IMR-90 (cell line): Measurements from ENCODE around the gene GZF1. TPM values are rescaled to one million over a fixed set of nuclear protein-coding genes. Genes with fewer than 3 reads are reported as not detected.
A peak's percentile ranks its signal among the peaks of the same experiment; 100 is the strongest.

Experiments
- ATAC-seq: fragments of 200-7000 bp; cut with Tn5 transposase; 2 replicates; pipeline ENCODE4 v1.9.1; 2020; ENCODE audit warnings: low read depth, mild to moderate bottlenecking, moderate library complexity
- BruUV-seq: library from RNA; stranded (reverse); fragments of 400-500 nt; replicated peaks from 2 replicates; lab custom pipeline; 2021; lab: Mats Ljungman, UMichigan
- CTCF ChIA-PET: fragments of 300-600 bp; formaldehyde crosslinking; extraction: SDS; loops from one replicate; lab custom pipeline; 2021; ENCODE audit warnings: antibody characterized with exemption; lab: Yijun Ruan, JAX
- POLR2A ChIA-PET: fragments of 300-600 bp; sonication (Branson Sonifier 250); formaldehyde crosslinking; loops from one replicate; lab custom pipeline; 2022; ENCODE audit warnings: antibody characterized with exemption; ENCODE audit not compliant: unreplicated experiment; lab: Charles Lee
- DNase-seq: peaks from one replicate; pipeline ENCODE4 v3.0.0; 2013
- H2AFZ ChIP-seq: replicated peaks from 2 replicates; pipeline ENCODE3; 2013; ENCODE audit warnings: low read length, mild to moderate bottlenecking; ENCODE audit not compliant: poor library complexity
- H2AK5ac ChIP-seq: 2 replicates; pipeline ENCODE4 v1.6.1; 2013; ENCODE audit warnings: low read depth, low read length, inconsistent platforms
- H2AK9ac ChIP-seq: replicated peaks from 2 replicates; pipeline ENCODE3; 2013; ENCODE audit warnings: mild to moderate bottlenecking, low read depth, low read length, moderate library complexity; ENCODE audit not compliant: poor library complexity
- H2BK120ac ChIP-seq: 2 replicates; pipeline ENCODE4 v1.6.1; 2013; ENCODE audit warnings: low read depth, low read length, inconsistent platforms
- H2BK15ac ChIP-seq: 3 replicates; pipeline ENCODE4 v1.6.1; 2013; ENCODE audit warnings: low read depth, low read length, inconsistent platforms
- H2BK20ac ChIP-seq: 2 replicates; pipeline ENCODE4 v1.6.1; 2013; ENCODE audit warnings: low read depth, mild to moderate bottlenecking, inconsistent platforms, low read length, moderate library complexity
- H2BK5ac ChIP-seq: 2 replicates; pipeline ENCODE4 v1.6.1; 2013; ENCODE audit warnings: mild to moderate bottlenecking, low read depth, low read length, inconsistent platforms; ENCODE audit not compliant: poor library complexity, severe bottlenecking
- H3K14ac ChIP-seq: replicated peaks from 2 replicates; pipeline ENCODE4 v1.6.1; 2013; ENCODE audit warnings: low read depth, low read length, inconsistent platforms
- H3K18ac ChIP-seq: 2 replicates; pipeline ENCODE4 v1.6.1; 2013; ENCODE audit warnings: low read depth, low read length, control low read depth
- H3K23ac ChIP-seq: 2 replicates; pipeline ENCODE4 v1.6.1; 2013; ENCODE audit warnings: low read depth, low read length, inconsistent platforms
- H3K27ac ChIP-seq: 2 replicates; pipeline ENCODE4 v1.5.1; 2013; ENCODE audit warnings: mild to moderate bottlenecking, control low read depth, low read length; ENCODE audit not compliant: insufficient read depth
- H3K27me3 ChIP-seq: 2 replicates; pipeline ENCODE4 v1.6.1; 2013; ENCODE audit warnings: low read length; ENCODE audit not compliant: control insufficient read depth, insufficient read depth
- H3K36me3 ChIP-seq: 2 replicates; pipeline ENCODE4 v1.6.1; 2013; ENCODE audit warnings: low read length, mixed read lengths; ENCODE audit not compliant: control insufficient read depth, insufficient read depth
- H3K4ac ChIP-seq: 2 replicates; pipeline ENCODE4 v1.6.1; 2013; ENCODE audit warnings: low read depth, low read length, inconsistent platforms
- H3K4me1 ChIP-seq: 2 replicates; pipeline ENCODE4 v1.6.1; 2013; ENCODE audit warnings: low read length, mixed read lengths; ENCODE audit not compliant: control insufficient read depth, insufficient read depth
- H3K4me2 ChIP-seq: 2 replicates; pipeline ENCODE4 v1.6.1; 2013; ENCODE audit warnings: low read depth, mild to moderate bottlenecking, control low read depth, low read length, moderate library complexity
- H3K4me3 ChIP-seq: 2 replicates; pipeline ENCODE4 v1.5.1; 2013; ENCODE audit warnings: low read depth, mild to moderate bottlenecking, control low read depth, low read length, moderate library complexity; ENCODE audit not compliant: insufficient read depth
- H3K56ac ChIP-seq: 2 replicates; pipeline ENCODE4 v1.6.1; 2013; ENCODE audit warnings: low read length, inconsistent platforms; ENCODE audit not compliant: insufficient read depth; ENCODE audit errors: extremely low read depth
- H3K79me1 ChIP-seq, 2 experiments: 2 replicates each; pipeline ENCODE4 v1.6.1; 2013; ENCODE audit warnings: low read length in 2 of 2, inconsistent platforms in 1 of 2, low read depth in 1 of 2
- H3K9ac ChIP-seq: 2 replicates; pipeline ENCODE4 v1.6.1; 2013; ENCODE audit warnings: low read depth, low read length, control low read depth
- H3K9me1 ChIP-seq: 2 replicates; pipeline ENCODE4 v1.6.1; 2013; ENCODE audit warnings: low read length, inconsistent platforms; ENCODE audit not compliant: insufficient read depth
- H3K9me3 ChIP-seq: 2 replicates; pipeline ENCODE4 v1.6.1; 2013; ENCODE audit warnings: low read length; ENCODE audit not compliant: control insufficient read depth, insufficient read depth
- H4K20me1 ChIP-seq: 2 replicates; pipeline ENCODE4 v1.6.1; 2013; ENCODE audit warnings: low read length, inconsistent platforms; ENCODE audit not compliant: insufficient read depth
- H4K5ac ChIP-seq: 2 replicates; pipeline ENCODE4 v1.6.1; 2013; ENCODE audit warnings: mild to moderate bottlenecking, low read depth, low read length, control low read depth
- H4K8ac ChIP-seq, 2 experiments: 2 replicates each; pipeline ENCODE4 v1.6.1; 2013; ENCODE audit warnings: low read depth in 2 of 2, low read length in 2 of 2, control low read depth in 1 of 2, inconsistent platforms in 1 of 2
- H4K91ac ChIP-seq: 2 replicates; pipeline ENCODE4 v1.6.1; 2013; ENCODE audit warnings: low read depth, low read length, inconsistent platforms; ENCODE audit not compliant: insufficient read depth
- MAFK ChIP-seq: IDR thresholded peaks from 2 replicates; pipeline ENCODE4 v1.6.1; 2012; ENCODE audit warnings: low read depth, low read length, improper control_type of control experiment
- MAZ ChIP-seq: IDR thresholded peaks from 2 replicates; pipeline ENCODE4 v1.6.1; 2012; ENCODE audit warnings: low read depth, mild to moderate bottlenecking, low read length, improper control_type of control experiment, moderate library complexity, borderline replicate concordance
- MXI1 ChIP-seq: IDR thresholded peaks from 2 replicates; pipeline ENCODE4 v1.6.1; 2012; ENCODE audit warnings: low read depth, mild to moderate bottlenecking, low read length, moderate library complexity, borderline replicate concordance
- RAD21 ChIP-seq: IDR thresholded peaks from 2 replicates; pipeline ENCODE4 v1.6.1; 2012; ENCODE audit warnings: low read length, improper control_type of control experiment
- RFX5 ChIP-seq: IDR thresholded peaks from 2 replicates; pipeline ENCODE4 v1.8.0; 2012; ENCODE audit warnings: low read depth, mild to moderate bottlenecking, low read length, moderate library complexity
- SMC3 ChIP-seq: fragments of 150-350 bp; IDR thresholded peaks from 2 replicates; pipeline ENCODE4 v1.6.1; 2016; ENCODE audit warnings: low read depth, mild to moderate bottlenecking, antibody characterized with exemption, low read length, moderate library complexity
- WGBS, 2 experiments: methylation state at CpG; one replicate each; pipeline versions ENCODE4 v1.1.5 to v1.1.7; 2013; ENCODE audit warnings: missing lambda C conversion rate in 2 of 2; ENCODE audit not compliant: insufficient read length in 1 of 2; ENCODE audit errors: extremely low coverage in 2 of 2; 5-methylcytosine and 5-hydroxymethylcytosine counted together
- dilution Hi-C: fragments of 300-500 bp; cut with HindIII; formaldehyde crosslinking; loops from one replicate; pipeline ENCODE4 v1.14.3; 2018; ENCODE audit warnings: low sequenced_read_pairs; ENCODE audit not compliant: unreplicated experiment
- in situ Hi-C: fragments of 300-500 bp; cut with MboI; formaldehyde crosslinking; loops from 3 replicates; pipeline ENCODE4 v1.14.3; 2019; ENCODE audit warnings: low sequenced_read_pairs, inconsistent platforms, mixed read lengths
- intact Hi-C: fragments of 100-400 bp; cut with micrococcal nuclease; formaldehyde crosslinking; loops from 2 replicates; pipeline ENCODE4 v1.10.0; 2022
- polyA plus RNA-seq, 3 experiments: library from polyadenylated mRNA; depleted of rRNA; stranded (reverse); fragments of >200 nt; gene quantifications; 2 replicates each; pipeline ENCODE4 v1.2.3, GENCODE V29; 2012; ENCODE audit warnings: low replicate concordance in 1 of 3
- total RNA-seq: library from RNA; depleted of rRNA; stranded (reverse); fragments of >200 nt; gene quantifications from 2 replicates; pipeline ENCODE4 v1.2.3, GENCODE V29; 2012
- TF ChIP-seq, protein P1 (sequence below): conservative IDR thresholded peaks from 2 replicates; pipeline ENCODE4 v1.5.1; 2012; ENCODE audit warnings: mild to moderate bottlenecking, low read depth, low read length, improper control_type of control experiment
- TF ChIP-seq, protein P2 (sequence below): fragments of 150-350 bp; IDR thresholded peaks from 2 replicates; pipeline ENCODE4 v1.6.1; 2017; ENCODE audit warnings: mild to moderate bottlenecking, antibody characterized with exemption, low read length, low read depth

The GZF1 gene
- total and polyA plus RNA-seq, 2 of the 4 experiments (the other 2 are of a cell fraction): 23.7 to 24.7 TPM

DNA sequence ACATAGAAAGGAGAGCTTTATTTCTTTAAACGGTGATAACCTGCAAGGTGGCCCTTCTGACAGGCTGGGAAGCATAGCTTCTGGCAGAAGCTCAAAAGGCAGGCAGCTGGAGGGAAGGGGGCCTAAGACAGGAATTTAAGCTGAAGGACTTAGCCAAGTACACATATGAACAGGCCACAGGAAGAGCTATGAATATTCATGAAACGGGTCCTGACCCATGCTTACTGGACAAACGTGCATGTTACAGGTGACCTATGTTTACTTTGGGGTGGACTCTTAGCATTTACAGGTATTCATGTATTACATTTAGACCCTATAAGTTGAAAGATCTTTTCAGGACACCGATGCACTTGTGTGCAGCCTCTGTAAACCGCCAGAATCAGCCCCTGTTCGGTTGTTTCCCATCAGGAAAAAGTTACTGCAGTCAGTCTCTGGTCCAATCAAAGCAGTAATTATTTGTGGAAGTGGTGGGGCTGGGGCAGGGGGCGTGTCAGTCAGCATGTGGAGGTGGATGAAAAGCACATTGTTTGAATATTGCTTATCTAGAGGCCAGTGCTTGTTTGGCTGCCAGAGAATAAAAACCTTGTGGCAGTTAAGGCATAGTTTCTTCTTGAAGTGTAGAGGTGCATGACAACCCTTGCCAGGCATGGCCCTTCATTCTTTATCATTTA is 2.9 kb upstream of the GZF1 start:
- no peaks in the 10 kb centered on the region for H3K27me3 ChIP-seq
- H3K36me3 ChIP-seq: peaks cover 7% of the 10 kb centered on the region
- no peak overlapping the region for H4K5ac ChIP-seq
- in situ Hi-C loops: no loop called here
- no peak overlapping the region for H3K23ac ChIP-seq
- H2BK120ac ChIP-seq: no peak overlapping the region
- H3K9ac ChIP-seq: no peak overlapping the region
- H3K27ac ChIP-seq: no peak overlapping the region
- TF ChIP-seq SMC3 (no peak), RFX5 (no peak), MAZ (no peak), MAFK (no peak), RAD21 (no peak), MXI1 (no peak)
- TF ChIP-seq, protein P1, sequence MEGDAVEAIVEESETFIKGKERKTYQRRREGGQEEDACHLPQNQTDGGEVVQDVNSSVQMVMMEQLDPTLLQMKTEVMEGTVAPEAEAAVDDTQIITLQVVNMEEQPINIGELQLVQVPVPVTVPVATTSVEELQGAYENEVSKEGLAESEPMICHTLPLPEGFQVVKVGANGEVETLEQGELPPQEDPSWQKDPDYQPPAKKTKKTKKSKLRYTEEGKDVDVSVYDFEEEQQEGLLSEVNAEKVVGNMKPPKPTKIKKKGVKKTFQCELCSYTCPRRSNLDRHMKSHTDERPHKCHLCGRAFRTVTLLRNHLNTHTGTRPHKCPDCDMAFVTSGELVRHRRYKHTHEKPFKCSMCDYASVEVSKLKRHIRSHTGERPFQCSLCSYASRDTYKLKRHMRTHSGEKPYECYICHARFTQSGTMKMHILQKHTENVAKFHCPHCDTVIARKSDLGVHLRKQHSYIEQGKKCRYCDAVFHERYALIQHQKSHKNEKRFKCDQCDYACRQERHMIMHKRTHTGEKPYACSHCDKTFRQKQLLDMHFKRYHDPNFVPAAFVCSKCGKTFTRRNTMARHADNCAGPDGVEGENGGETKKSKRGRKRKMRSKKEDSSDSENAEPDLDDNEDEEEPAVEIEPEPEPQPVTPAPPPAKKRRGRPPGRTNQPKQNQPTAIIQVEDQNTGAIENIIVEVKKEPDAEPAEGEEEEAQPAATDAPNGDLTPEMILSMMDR: no peak
- TF ChIP-seq, protein P2, sequence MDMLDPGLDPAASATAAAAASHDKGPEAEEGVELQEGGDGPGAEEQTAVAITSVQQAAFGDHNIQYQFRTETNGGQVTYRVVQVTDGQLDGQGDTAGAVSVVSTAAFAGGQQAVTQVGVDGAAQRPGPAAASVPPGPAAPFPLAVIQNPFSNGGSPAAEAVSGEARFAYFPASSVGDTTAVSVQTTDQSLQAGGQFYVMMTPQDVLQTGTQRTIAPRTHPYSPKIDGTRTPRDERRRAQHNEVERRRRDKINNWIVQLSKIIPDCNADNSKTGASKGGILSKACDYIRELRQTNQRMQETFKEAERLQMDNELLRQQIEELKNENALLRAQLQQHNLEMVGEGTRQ: no peak
- H4K91ac ChIP-seq: no peak overlapping the region
- peak overlapping the region; percentile 71 for H2AK9ac ChIP-seq
- H3K4me1 ChIP-seq: peaks cover 8% of the 10 kb centered on the region
- peaks cover 11% of the 10 kb centered on the region for H4K20me1 ChIP-seq
- H3K4ac ChIP-seq: no peak overlapping the region; the same call in 1 of the 2 replicates
- no peak overlapping the region for H3K18ac ChIP-seq
- no peaks in the 10 kb centered on the region for H3K9me3 ChIP-seq
- peaks cover 10% of the 10 kb centered on the region for H3K9me1 ChIP-seq
- no peak overlapping the region for H2BK20ac ChIP-seq
- H3K79me1 ChIP-seq: peaks cover 9 to 44% of the 10 kb centered on the region in 2 experiments
- no peak overlapping the region for H2AFZ ChIP-seq
- no CpG with 5 or more reads among the region's 7 CpGs for WGBS, 2 experiments
- dilution Hi-C loops: no loop called here
- no peak overlapping the region for H3K4me2 ChIP-seq
- no peak for ATAC-seq
- no peak overlapping the region for H3K14ac ChIP-seq
- H3K4me3 ChIP-seq: no peak overlapping the region
- no peak overlapping the region for H2BK5ac ChIP-seq
- intact Hi-C loops: loop anchor here (10.0 kb wide), 1 partner anchor 214 kb away; no protein-coding TSS in a partner anchor
- POLR2A ChIA-PET: interaction anchor here (1.0 kb wide), 1 partner anchor 9 kb away, joined by 5 read pairs; the partner anchor contains the start of gene NXT1
- DNase-seq: no peak
- no peak overlapping the region for H2BK15ac ChIP-seq
- CTCF ChIA-PET: no interaction called here
- no peak overlapping the region for H3K56ac ChIP-seq
- H2AK5ac ChIP-seq: peak overlapping the region; percentile 17; the same call in 1 of the 2 replicates
- BruUV-seq: no TSS peak
- H4K8ac ChIP-seq: peak overlapping the region; percentile 10 to 26; a peak in 1 of 4 replicates
